Upper lobe of left lung (tissue), 6 donors: ENCODE measurements around the gene ITIH5. TPM values are rescaled to one million over a fixed set of nuclear protein-coding genes. Genes with fewer than 3 reads are reported as not detected.

Source experiments
- ATAC-seq, 2 donors: fragments of 200-7000 bp; cut with Tn5 transposase; one replicate each; pipeline ENCODE4 v1.9.1; 2022; ENCODE audit warnings: mild to moderate bottlenecking in 2 of 2, moderate library complexity in 2 of 2; ENCODE audit not compliant: low FRiP score in 2 of 2
- DNase-seq, 2 donors: peaks; one replicate each; pipeline ENCODE4 v3.0.0-alpha.2; 2019 to 2020
- H3K27ac ChIP-seq, 4 donors: fragments of 200-600 bp; sonication (generic); one replicate each; pipeline ENCODE4 v1.5.1; 2016 to 2019
- H3K27me3 ChIP-seq, 4 donors: fragments of 200-600 bp; sonication (generic); one replicate each; pipeline ENCODE4 v1.5.1; 2017 to 2019
- H3K36me3 ChIP-seq, 4 donors: fragments of 200-600 bp; sonication (generic); one replicate each; pipeline ENCODE4 v1.5.1; 2016 to 2019
- H3K4me1 ChIP-seq, 4 donors: fragments of 200-600 bp; sonication (generic); one replicate each; pipeline ENCODE4 v1.5.1; 2018 to 2019
- H3K4me3 ChIP-seq, 4 donors: fragments of 200-600 bp; sonication (generic); one replicate each; pipeline ENCODE4 v1.5.1; 2017 to 2019; ENCODE audit warnings: mild to moderate bottlenecking in 2 of 4, moderate library complexity in 1 of 4
- H3K9me3 ChIP-seq, 4 donors: fragments of 200-600 bp; sonication (generic); one replicate each; pipeline ENCODE4 v1.5.1; 2018 to 2019
- CTCF ChIP-seq, 6 experiments: fragments of 450-650 bp in 4 of 6; fragments of 200-600 bp in 2 of 6; sonication (generic) in 2 of 6; IDR thresholded peaks; one replicate each; pipeline ENCODE4 v1.5.1; 2016 to 2019; ENCODE audit warnings: antibody characterized with exemption in 6 of 6
- EP300 ChIP-seq, 4 donors: sonication (generic); formaldehyde crosslinking; IDR thresholded peaks; one replicate each; pipeline ENCODE4 v1.5.1; 2017; ENCODE audit warnings: antibody characterized with exemption in 4 of 4, control low read depth in 2 of 4
- POLR2A ChIP-seq, 4 donors: fragments of 450-650 bp; IDR thresholded peaks; one replicate each; pipeline ENCODE4 v1.5.1; 2016 to 2017; ENCODE audit warnings: antibody characterized with exemption in 4 of 4, mild to moderate bottlenecking in 2 of 4
- POLR2AphosphoS5 ChIP-seq, 2 donors: sonication (generic); formaldehyde crosslinking; IDR thresholded peaks; one replicate each; pipeline ENCODE4 v1.5.1; 2017; ENCODE audit warnings: antibody characterized with exemption in 2 of 2
- WGBS, 2 donors: methylation state at CpG; one replicate each; pipeline ENCODE4 v1.1.5; 2017 to 2018; 5-methylcytosine and 5-hydroxymethylcytosine counted together
- total RNA-seq, 6 donors: library from RNA; depleted of rRNA in 4 of 6; stranded (reverse); fragments of >200 nt in 4 of 6; gene quantifications; one replicate each; pipeline versions ENCODE4 v1.1.0 to v1.2.1, GENCODE V29; 2016 to 2021
- donor health status: DM: no; HTN: no; CAD: no; lungs with moderate emphysema.
- donor health status: DM: no; HTN: yes; CAD: no; lungs with severe emphysema.

Gene ITIH5
- total RNA-seq, 6 donors from 2014 or later, result 9.7 to 21.0 (median 11.6) TPM

GRCh38 chr10:7704071-7705016, 37.6 kb upstream of the ITIH5 start:
- H3K27ac ChIP-seq, result no peak overlapping the region
- no peaks in the 10 kb centered on the region for H3K4me1 ChIP-seq
- TF ChIP-seq CTCF (IDR thresholded peaks at IDR 0.05) (no peak), EP300 (IDR thresholded peaks at IDR 0.05) (no peak), POLR2A (IDR thresholded peaks at IDR 0.05) (no peak), POLR2AphosphoS5 (IDR thresholded peaks at IDR 0.05) (no peak)
- 76 to 84% methylated on average over 8 of the region's 8 CpGs for WGBS, 2 donors
- H3K27me3 ChIP-seq, result no peaks in the 10 kb centered on the region
- H3K36me3 ChIP-seq, result no peaks in the 10 kb centered on the region
- no peak for ATAC-seq
- no peak overlapping the region for H3K4me3 ChIP-seq
- DNase-seq, result no peak
- H3K9me3 ChIP-seq, result no peaks in the 10 kb centered on the region

DNA sequence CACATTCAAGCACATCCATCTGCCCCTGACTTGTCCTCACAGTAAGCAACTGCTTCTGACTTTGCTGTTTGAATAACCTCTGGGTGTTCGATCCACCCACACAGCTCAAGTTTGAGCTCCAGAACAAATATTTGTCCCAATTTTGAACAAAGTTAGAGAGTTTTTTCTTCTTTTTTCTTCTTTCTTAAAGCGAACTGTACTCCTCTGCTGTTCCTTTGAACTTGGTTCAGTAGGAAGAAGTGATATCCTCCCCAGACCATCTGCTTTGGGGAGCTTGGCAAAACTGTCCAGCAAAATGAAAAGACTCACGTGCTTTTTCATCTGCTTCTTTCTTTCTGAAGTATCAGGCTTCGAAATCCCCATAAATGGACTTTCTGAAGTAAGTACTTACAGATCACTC, 36.4 kb upstream of the ITIH5 start, which contains the start of gene ITIH2:
Gene ITIH2 (plus strand): TSS at position 177 of the 400 bp plus-strand sequence. CDS start 119 bp downstream, at position 296.
- no peaks in the 10 kb centered on the region for H3K27me3 ChIP-seq
- DNase-seq (no peak), ATAC-seq (no peak)
- no peaks in the 10 kb centered on the region for H3K9me3 ChIP-seq
- 48 to 58% methylated on average over 4 of the region's 4 CpGs for WGBS, 2 donors
- no peak within 1 kb of the TSS for H3K27ac ChIP-seq
- no peak for TF ChIP-seq POLR2AphosphoS5 (IDR thresholded peaks at IDR 0.05)
- TF ChIP-seq EP300 (IDR thresholded peaks at IDR 0.05), result no peak
- no peak for TF ChIP-seq CTCF (IDR thresholded peaks at IDR 0.05)
- no peak for TF ChIP-seq POLR2A (IDR thresholded peaks at IDR 0.05)
- H3K4me1 ChIP-seq, result no peaks in the 10 kb centered on the region
- no peaks in the 10 kb centered on the region for H3K36me3 ChIP-seq
- no peak within 1 kb of the TSS for H3K4me3 ChIP-seq

GRCh38 chr10:7702288-7702812, 35.6 kb upstream of the ITIH5 start:
- WGBS, 2 donors, result 87 to 94% methylated on average over 3 to 4 of the region's 4 CpGs
- no peak for ATAC-seq

GRCh38 chr10:7701158-7701742, 34.5 kb upstream of the ITIH5 start:
- no peaks in the 10 kb centered on the region for H3K36me3 ChIP-seq
- WGBS, 2 donors, result 79 to 81% methylated on average over 8 of the region's 8 CpGs
- TF ChIP-seq EP300 (IDR thresholded peaks at IDR 0.05) (no peak), CTCF (IDR thresholded peaks at IDR 0.05) (no peak), POLR2A (IDR thresholded peaks at IDR 0.05) (no peak), POLR2AphosphoS5 (IDR thresholded peaks at IDR 0.05) (no peak)

More at GRCh38 chr10:7702288-7702812, 35.6 kb upstream of the ITIH5 start:
- Histone ChIP-seq H3K27me3 (no peaks in the 10 kb centered on the region), H3K36me3 (no peaks in the 10 kb centered on the region), H3K27ac (no peak overlapping the region), H3K4me3 (no peak overlapping the region), H3K4me1 (no peaks in the 10 kb centered on the region), H3K9me3 (no peaks in the 10 kb centered on the region)
- DNase-seq, result no peak
- no peak for TF ChIP-seq CTCF (IDR thresholded peaks at IDR 0.05)

More at GRCh38 chr10:7701158-7701742, 34.5 kb upstream of the ITIH5 start:
- ATAC-seq (no peak), DNase-seq (no peak)
- H3K4me1 ChIP-seq, result no peaks in the 10 kb centered on the region
- H3K9me3 ChIP-seq, result no peaks in the 10 kb centered on the region
- H3K27ac ChIP-seq, result no peak overlapping the region
- no peak overlapping the region for H3K4me3 ChIP-seq
- no peaks in the 10 kb centered on the region for H3K27me3 ChIP-seq
